A673 (cell line): ENCODE data around the gene TMEM196. TPM values are rescaled to one million over a fixed set of nuclear protein-coding genes. Genes with fewer than 3 reads are reported as not detected.

Source experiments
- BruUV-seq: library from RNA; stranded (reverse); fragments of 400-500 nt; replicated peaks from 2 replicates; lab custom pipeline; 2021; lab: Mats Ljungman, UMichigan
- CTCF ChIA-PET: fragments of 300-600 bp; sonication (Branson Sonifier 250); formaldehyde crosslinking; loops from one replicate; lab custom pipeline; 2022; ENCODE audit warnings: antibody characterized with exemption; lab: Charles Lee
- POLR2A ChIA-PET: fragments of 300-600 bp; sonication (Branson Sonifier 250); formaldehyde crosslinking; loops from one replicate; lab custom pipeline; 2022; ENCODE audit warnings: antibody characterized with exemption; ENCODE audit not compliant: low non-redundant PET; lab: Charles Lee
- DNase-seq: peaks from one replicate; pipeline ENCODE4 v3.0.0-alpha.2; 2015; ENCODE audit warnings: low spot score
- H3K27ac ChIP-seq: fragments of 200-600 bp; sonication (generic); 2 replicates; pipeline ENCODE4 v1.5.1; 2016; ENCODE audit warnings: mixed run types, low read depth, mild to moderate bottlenecking, mixed read lengths, antibody characterized with exemption, low read length; ENCODE audit not compliant: poor library complexity, severe bottlenecking
- H3K27me3 ChIP-seq: fragments of 200-600 bp; sonication (generic); replicated peaks from 2 replicates; pipeline ENCODE4 v1.6.1; 2017; ENCODE audit warnings: mixed run types, low read depth, mild to moderate bottlenecking, mixed read lengths, antibody characterized with exemption, low read length; ENCODE audit not compliant: insufficient read depth, poor library complexity
- H3K36me3 ChIP-seq: fragments of 200-600 bp; sonication (generic); 2 replicates; pipeline ENCODE4 v1.6.1; 2016; ENCODE audit warnings: mixed run types, mild to moderate bottlenecking, mixed read lengths, antibody characterized with exemption, low read length; ENCODE audit not compliant: insufficient read depth, poor library complexity, severe bottlenecking
- H3K4me1 ChIP-seq: fragments of 200-600 bp; sonication (generic); 2 replicates; pipeline ENCODE4 v1.6.1; 2017; ENCODE audit warnings: mixed run types, mild to moderate bottlenecking, mixed read lengths, antibody characterized with exemption, low read length; ENCODE audit not compliant: insufficient read depth, poor library complexity, severe bottlenecking
- H3K4me3 ChIP-seq: fragments of 200-600 bp; sonication (generic); 2 replicates; pipeline ENCODE4 v1.5.1; 2016; ENCODE audit warnings: low read depth, mixed run types, mild to moderate bottlenecking, mixed read lengths, low read length; ENCODE audit not compliant: poor library complexity, severe bottlenecking
- H3K9me3 ChIP-seq: fragments of 200-600 bp; sonication (generic); 2 replicates; pipeline ENCODE4 v1.6.1; 2016; ENCODE audit warnings: mixed run types, low read depth, mild to moderate bottlenecking, mixed read lengths, antibody characterized with exemption, low read length; ENCODE audit not compliant: poor library complexity, severe bottlenecking
- EZH2 ChIP-seq: fragments of 200-600 bp; sonication (generic); IDR thresholded peaks from 2 replicates; pipeline ENCODE4 v1.6.1; 2017; ENCODE audit warnings: borderline replicate concordance, low read depth, mild to moderate bottlenecking, mixed read lengths, antibody characterized with exemption, low read length; ENCODE audit not compliant: poor library complexity, severe bottlenecking
- intact Hi-C: fragments of 100-400 bp; cut with micrococcal nuclease; formaldehyde crosslinking; loops from one replicate; pipeline ENCODE4 v1.10.0; 2022; ENCODE audit not compliant: unreplicated experiment
- total RNA-seq: library from RNA; stranded (reverse); gene quantifications from 2 replicates; pipeline ENCODE4 v1.2.3, GENCODE V29; 2021
- TF ChIP-seq, protein P1 (sequence below): fragments of 300-800, 200-600 bp; sonication (generic); conservative IDR thresholded peaks from 2 replicates; pipeline ENCODE4 v1.5.1; 2017; ENCODE audit warnings: low read depth, mild to moderate bottlenecking, antibody characterized with exemption, low read length, moderate library complexity, mixed read lengths

The TMEM196 gene
- total RNA-seq, 1 experiment from 2014 or later: not detected

DNA sequence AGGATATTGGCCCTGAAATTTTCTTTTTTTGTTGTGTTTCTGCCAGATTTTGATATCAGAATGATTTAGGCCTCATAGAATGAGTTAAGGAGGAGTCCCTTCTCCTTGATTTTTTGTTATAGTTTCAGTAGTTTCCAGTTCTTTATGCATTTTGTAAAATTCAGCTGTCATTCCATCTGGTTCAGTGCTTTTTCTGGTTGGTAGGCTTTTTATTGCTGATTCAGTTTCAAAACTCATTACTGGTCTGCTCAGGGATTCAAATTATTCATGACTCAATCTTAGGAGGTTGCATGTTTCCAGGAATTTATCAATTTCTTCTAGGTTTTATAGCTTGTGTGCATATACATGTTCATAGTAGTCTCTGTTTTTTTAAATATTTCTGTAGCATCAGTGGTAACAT, 10.1 kb upstream of the TMEM196 start:
- Histone ChIP-seq H3K36me3 (no peaks in the 10 kb centered on the region), H3K27ac (no peak overlapping the region), H3K27me3 (peaks cover 12% of the 10 kb centered on the region), H3K9me3 (no peaks in the 10 kb centered on the region), H3K4me3 (no peak overlapping the region), H3K4me1 (no peaks in the 10 kb centered on the region)
- DNase-seq: no peak
- BruUV-seq: no TSS peak
- POLR2A ChIA-PET: no interaction called here
- TF ChIP-seq, protein P1, sequence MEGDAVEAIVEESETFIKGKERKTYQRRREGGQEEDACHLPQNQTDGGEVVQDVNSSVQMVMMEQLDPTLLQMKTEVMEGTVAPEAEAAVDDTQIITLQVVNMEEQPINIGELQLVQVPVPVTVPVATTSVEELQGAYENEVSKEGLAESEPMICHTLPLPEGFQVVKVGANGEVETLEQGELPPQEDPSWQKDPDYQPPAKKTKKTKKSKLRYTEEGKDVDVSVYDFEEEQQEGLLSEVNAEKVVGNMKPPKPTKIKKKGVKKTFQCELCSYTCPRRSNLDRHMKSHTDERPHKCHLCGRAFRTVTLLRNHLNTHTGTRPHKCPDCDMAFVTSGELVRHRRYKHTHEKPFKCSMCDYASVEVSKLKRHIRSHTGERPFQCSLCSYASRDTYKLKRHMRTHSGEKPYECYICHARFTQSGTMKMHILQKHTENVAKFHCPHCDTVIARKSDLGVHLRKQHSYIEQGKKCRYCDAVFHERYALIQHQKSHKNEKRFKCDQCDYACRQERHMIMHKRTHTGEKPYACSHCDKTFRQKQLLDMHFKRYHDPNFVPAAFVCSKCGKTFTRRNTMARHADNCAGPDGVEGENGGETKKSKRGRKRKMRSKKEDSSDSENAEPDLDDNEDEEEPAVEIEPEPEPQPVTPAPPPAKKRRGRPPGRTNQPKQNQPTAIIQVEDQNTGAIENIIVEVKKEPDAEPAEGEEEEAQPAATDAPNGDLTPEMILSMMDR: no peak
- no peak for TF ChIP-seq EZH2
- intact Hi-C loops: no loop called here
- CTCF ChIA-PET: no interaction called here

GRCh38 chr7:19776981-19777380, 3.6 kb upstream of the TMEM196 start:
- Histone ChIP-seq H3K4me3 (no peak overlapping the region), H3K36me3 (no peaks in the 10 kb centered on the region), H3K9me3 (no peaks in the 10 kb centered on the region), H3K4me1 (no peaks in the 10 kb centered on the region), H3K27ac (no peak overlapping the region), H3K27me3 (peaks cover 46% of the 10 kb centered on the region)
- ChIA-PET CTCF (no interaction called here), POLR2A (no interaction called here)
- no peak for DNase-seq
- intact Hi-C loops: no loop called here
- no peak for TF ChIP-seq EZH2
- TF ChIP-seq, protein P1: no peak
- BruUV-seq: no TSS peak

- ChIA-PET CTCF (no interaction called here), POLR2A (no interaction called here)
- Histone ChIP-seq H3K9me3 (no peaks in the 10 kb centered on the region), H3K36me3 (no peaks in the 10 kb centered on the region), H3K4me1 (no peaks in the 10 kb centered on the region), H3K4me3 (no peak overlapping the region), H3K27ac (no peak overlapping the region), H3K27me3 (peaks cover 60% of the 10 kb centered on the region)
- intact Hi-C loops: no loop called here
- no peak for DNase-seq
- TF ChIP-seq, protein P1: no peak
- TF ChIP-seq EZH2: no peak
- no TSS peak for BruUV-seq
Measured at GRCh38 chr7:19775578-19775977, 2.2 kb upstream of the TMEM196 start.
